Thymus (tissue), 14 donors: ENCODE data around the gene GIPC2. TPM values are rescaled to one million over a fixed set of nuclear protein-coding genes. Genes with fewer than 3 reads are reported as not detected.
A peak's percentile ranks its signal among the peaks of the same experiment; 100 is the strongest.
"Not testable (repeated sequence)": the region's sequence is repeated elsewhere in the genome, so short reads cannot be mapped to it uniquely, and the experiment has no call there.

ENCODE experiments used
- DNase-seq, 9 donors: peaks; one replicate each; pipeline ENCODE4 v3.0.0-alpha.2; 2013; ENCODE audit warnings: low spot score in 9 of 9, low read depth in 6 of 9, missing footprints in 1 of 9
- H3K27ac ChIP-seq, 2 donors: one replicate each; pipeline ENCODE4 v1.5.1; 2013; ENCODE audit warnings: control low read depth in 1 of 2, low read depth in 1 of 2, low read length in 1 of 2, mild to moderate bottlenecking in 1 of 2, moderate library complexity in 1 of 2
- H3K27me3 ChIP-seq, 2 donors: one replicate each; pipeline ENCODE4 v1.5.1; 2013; ENCODE audit warnings: low read length in 1 of 2; ENCODE audit not compliant: control insufficient read depth in 2 of 2, insufficient read depth in 1 of 2
- H3K36me3 ChIP-seq, 2 donors: one replicate each; pipeline ENCODE4 v1.5.1; 2013; ENCODE audit warnings: low read length in 1 of 2, mild to moderate bottlenecking in 1 of 2, moderate library complexity in 1 of 2; ENCODE audit not compliant: control insufficient read depth in 2 of 2, insufficient read depth in 2 of 2
- H3K4me1 ChIP-seq, 2 donors: one replicate each; pipeline ENCODE4 v1.5.1; 2013; ENCODE audit warnings: low read length in 2 of 2; ENCODE audit not compliant: control insufficient read depth in 2 of 2, insufficient read depth in 2 of 2
- H3K4me3 ChIP-seq, 2 donors: one replicate each; pipeline ENCODE4 v1.5.1; 2013; ENCODE audit warnings: low read length in 2 of 2, control low read depth in 1 of 2, mild to moderate bottlenecking in 1 of 2
- H3K9me3 ChIP-seq, 2 donors: one replicate each; pipeline ENCODE4 v1.5.1; 2013; ENCODE audit warnings: low read length in 1 of 2, mild to moderate bottlenecking in 1 of 2; ENCODE audit not compliant: control insufficient read depth in 2 of 2, insufficient read depth in 1 of 2
- WGBS: extraction: QIAGEN DNeasy Blood & Tissue Kit; methylation state at CpG from one replicate; pipeline ENCODE4 v1.1.7; 2013; 5-methylcytosine and 5-hydroxymethylcytosine counted together
- long read RNA-seq, 10 donors: transcript quantifications; one replicate each; lab custom pipeline, GENCODE V29; 2026
- polyA plus RNA-seq: library from polyadenylated mRNA; stranded (reverse); fragments of 200-250 nt; gene quantifications from one replicate; pipeline ENCODE4 v1.2.3, GENCODE V29; 2013
- total RNA-seq: library from RNA; stranded (reverse); fragments of 120-200 nt; gene quantifications from one replicate; pipeline ENCODE4 v1.2.4, GENCODE V29; 2013
- donor health status: healthy.

Gene GIPC2, protein sequence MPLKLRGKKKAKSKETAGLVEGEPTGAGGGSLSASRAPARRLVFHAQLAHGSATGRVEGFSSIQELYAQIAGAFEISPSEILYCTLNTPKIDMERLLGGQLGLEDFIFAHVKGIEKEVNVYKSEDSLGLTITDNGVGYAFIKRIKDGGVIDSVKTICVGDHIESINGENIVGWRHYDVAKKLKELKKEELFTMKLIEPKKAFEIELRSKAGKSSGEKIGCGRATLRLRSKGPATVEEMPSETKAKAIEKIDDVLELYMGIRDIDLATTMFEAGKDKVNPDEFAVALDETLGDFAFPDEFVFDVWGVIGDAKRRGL
- total RNA-seq (0.28 TPM), polyA plus RNA-seq (1.3 TPM)
- long read RNA-seq, donor 1 = 0 reads
- long read RNA-seq, donor 2 = 0 reads
- long read RNA-seq, donor 3 = 0 reads
- long read RNA-seq, donor 4 = 0 reads
- long read RNA-seq, donor 5 = 0 reads
- long read RNA-seq, donor 6 = 0 reads
- long read RNA-seq, donor 7 = 0 reads
- long read RNA-seq, donor 8 = 0 reads
- long read RNA-seq, donor 9 = 0 reads
- long read RNA-seq, donor 10 = 0 reads

DNA sequence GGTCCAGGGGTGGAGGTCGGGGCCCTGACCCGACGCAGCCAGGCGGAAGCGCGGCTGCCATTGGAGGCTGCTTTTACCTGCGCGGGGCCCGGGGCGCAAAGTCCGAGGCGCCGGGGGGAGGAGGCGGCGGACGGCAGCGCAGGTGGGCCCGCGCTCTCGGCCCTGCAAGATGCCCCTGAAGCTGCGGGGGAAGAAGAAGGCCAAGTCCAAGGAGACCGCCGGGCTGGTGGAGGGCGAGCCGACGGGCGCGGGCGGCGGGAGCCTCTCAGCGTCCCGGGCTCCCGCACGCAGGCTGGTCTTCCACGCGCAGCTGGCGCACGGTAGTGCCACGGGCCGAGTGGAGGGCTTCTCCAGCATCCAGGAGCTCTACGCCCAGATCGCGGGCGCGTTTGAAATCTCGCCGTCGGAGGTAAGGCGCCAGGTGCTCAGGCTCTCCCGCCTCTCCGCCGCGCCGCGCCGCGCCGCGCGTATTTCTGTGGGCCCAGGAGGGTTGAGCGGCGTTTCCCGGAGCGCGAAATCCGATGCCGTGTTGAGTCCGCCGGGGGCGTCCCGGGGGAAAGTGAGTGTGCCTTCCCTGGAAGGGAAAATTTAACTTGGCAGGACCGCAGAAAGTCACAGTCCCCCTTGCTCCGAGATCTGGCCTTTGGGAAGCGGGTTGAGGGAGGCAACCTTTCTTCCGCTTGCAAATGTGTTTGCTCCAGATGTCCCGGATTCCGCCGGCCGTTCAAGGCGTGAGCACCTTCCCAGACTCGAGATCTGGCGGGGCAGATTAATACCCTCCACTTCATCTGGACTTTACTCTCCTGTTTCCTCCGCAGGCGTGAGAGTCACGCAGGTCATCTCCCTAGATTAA is at the start of gene GIPC2:
Gene GIPC2, plus strand, starts transcription at position 41 of the 853 bp plus-strand sequence. Its CDS starts 129 bp downstream, at position 170.
- Histone ChIP-seq H3K27ac (no peak within 1 kb of the TSS), H3K9me3 (no peaks in the 10 kb centered on the region), H3K4me3 (peak within 1 kb of the TSS; percentile 17 to 51), H3K36me3 (no peaks in the 10 kb centered on the region), H3K27me3 (peaks cover 40 to 51% of the 10 kb centered on the region in 2 donors), H3K4me1 (peaks cover 10 to 11% of the 10 kb centered on the region in 2 donors)
- peak in 4 of 9 donors; percentile 12 to 46 (median 20) for DNase-seq
- 4% methylated on average over 85 of the region's 85 CpGs for WGBS

DNA sequence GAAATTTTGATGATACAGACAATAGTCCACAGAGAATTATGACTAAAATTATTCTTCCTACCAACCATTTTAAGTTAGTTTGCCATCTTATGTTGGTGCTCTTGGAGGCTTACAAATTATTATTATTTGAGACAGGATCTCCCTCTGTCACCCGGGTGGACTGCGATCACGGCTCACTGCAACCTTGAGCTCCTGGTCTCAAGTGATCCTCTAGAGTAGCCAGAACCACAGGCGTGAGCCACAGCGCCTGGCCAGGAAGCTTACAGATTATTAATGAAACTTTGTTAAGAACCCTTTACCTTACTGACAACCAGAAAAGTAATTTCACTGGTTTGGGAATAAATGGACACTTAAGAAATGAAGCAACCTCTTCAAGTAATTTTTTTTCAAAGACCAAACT is 49.0 kb upstream of the GIPC2 start:
- WGBS = 96% methylated on average over 5 of the region's 5 CpGs
- Histone ChIP-seq H3K36me3 (no peaks in the 10 kb centered on the region), H3K4me1 (no peaks in the 10 kb centered on the region), H3K27me3 (no peaks in the 10 kb centered on the region), H3K9me3 (no peaks in the 10 kb centered on the region), H3K4me3 (no peak overlapping the region), H3K27ac (no peak overlapping the region)
- DNase-seq = no peak

DNA sequence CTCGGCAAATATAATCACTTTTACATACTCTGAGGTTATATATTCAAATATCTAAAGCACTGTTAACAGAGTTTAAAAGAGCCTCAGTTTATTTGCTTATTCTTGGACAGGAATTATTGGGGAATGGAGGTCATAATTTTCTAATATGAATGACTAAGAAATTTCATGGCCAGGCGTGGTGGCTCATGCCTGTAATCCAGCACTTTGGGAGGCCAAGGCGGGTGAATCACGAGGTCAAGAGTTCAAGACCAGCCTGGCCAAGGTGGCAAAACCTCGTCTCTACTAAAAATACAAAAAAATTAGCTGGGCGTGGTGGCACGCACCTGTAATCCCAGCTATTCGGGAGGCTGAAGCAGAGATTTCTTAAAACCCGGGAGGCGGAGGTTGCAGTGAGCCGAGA is 45.2 kb upstream of the GIPC2 start:
- H3K9me3 ChIP-seq, H3K4me3 ChIP-seq, DNase-seq, H3K27me3 ChIP-seq, H3K27ac ChIP-seq, H3K36me3 ChIP-seq, H3K4me1 ChIP-seq: not testable (repeated sequence)
- WGBS = 98% methylated on average over 11 of the region's 11 CpGs

DNA sequence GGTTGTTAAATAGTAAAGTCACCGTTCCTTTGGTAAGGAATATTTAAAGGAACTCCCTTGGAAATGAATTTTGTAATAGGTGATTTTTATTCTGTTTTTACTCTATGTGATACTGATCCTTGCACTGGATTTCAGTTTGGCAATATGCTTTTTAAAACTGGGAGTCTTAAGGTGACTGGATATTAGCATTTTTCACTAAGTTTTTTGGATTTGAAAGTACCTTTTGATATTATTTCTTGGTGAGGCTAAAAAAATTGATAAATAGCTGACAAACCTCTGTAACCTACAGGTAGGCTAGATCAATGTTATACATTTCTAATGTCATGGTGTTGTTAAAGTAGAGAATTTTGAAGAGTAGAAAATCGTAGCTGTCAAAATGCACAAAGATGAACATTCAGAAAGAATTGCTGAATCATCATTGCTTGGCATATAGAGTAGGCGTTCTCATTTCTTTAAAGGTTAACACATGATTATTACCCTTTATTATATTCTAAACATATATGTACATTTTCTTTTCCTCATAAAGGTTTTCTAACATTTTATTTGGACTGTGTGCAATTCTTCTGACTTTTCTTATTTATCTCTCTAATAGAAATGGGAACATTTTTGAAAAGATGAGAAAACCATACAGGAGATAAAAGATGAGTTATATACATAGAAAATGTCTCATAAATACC is 42.6 kb upstream of the GIPC2 start:
- Histone ChIP-seq H3K9me3 (no peaks in the 10 kb centered on the region), H3K4me3 (no peak overlapping the region), H3K36me3 (no peaks in the 10 kb centered on the region), H3K27me3 (no peaks in the 10 kb centered on the region), H3K4me1 (no peaks in the 10 kb centered on the region), H3K27ac (peak overlapping the region in 1 of 2 donors; percentile 96)
- WGBS = 37% methylated on average over 3 of the region's 3 CpGs
- DNase-seq = peak in 1 of 9 donors; percentile 31

DNA sequence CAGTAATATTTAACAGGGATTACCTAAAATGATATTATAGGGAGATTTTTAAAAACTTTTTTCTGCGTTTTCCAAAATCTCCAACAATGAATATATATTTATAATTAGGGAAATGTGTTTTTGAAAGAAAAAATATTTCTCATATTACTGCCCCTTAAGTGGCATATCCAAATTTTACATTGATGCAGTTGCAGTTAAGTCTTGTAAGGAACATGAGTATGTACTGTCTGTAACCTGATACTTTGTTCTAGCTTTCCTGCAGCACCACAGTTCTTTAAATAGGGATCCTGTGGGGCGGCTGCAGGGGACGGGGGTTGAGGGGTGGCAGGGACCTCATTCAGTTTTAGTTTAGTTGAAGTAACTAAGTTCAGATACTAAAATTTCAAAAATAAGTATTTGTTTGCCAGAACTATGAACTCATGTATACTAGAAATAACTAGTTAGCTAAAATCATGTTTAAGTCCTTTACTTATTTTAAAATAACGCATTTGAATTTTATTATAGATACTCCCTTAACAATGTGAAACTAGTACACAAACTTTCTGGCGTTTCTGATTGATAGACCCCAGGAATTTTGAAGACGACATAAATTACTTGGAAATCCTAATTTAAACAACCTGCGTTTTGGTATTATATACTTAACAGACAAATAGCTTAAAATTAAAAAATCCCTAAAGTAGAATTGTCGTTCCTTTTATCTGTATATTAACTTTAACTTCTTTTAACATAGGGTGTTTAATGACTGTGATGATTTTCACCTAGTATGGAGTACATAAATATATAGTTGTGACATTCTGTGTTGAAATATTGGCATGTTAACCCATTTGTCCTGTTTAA is 41.7 kb upstream of the GIPC2 start:
- Histone ChIP-seq H3K27ac (peak overlapping the region; percentile 85 to 96), H3K27me3 (no peaks in the 10 kb centered on the region), H3K4me1 (no peaks in the 10 kb centered on the region), H3K4me3 (peak overlapping the region; percentile 57 to 61), H3K36me3 (no peaks in the 10 kb centered on the region), H3K9me3 (no peaks in the 10 kb centered on the region)
- DNase-seq = peak in 6 of 9 donors; percentile 28 to 72 (median 44)
- WGBS = 7% methylated on average over 8 of the region's 8 CpGs

DNA sequence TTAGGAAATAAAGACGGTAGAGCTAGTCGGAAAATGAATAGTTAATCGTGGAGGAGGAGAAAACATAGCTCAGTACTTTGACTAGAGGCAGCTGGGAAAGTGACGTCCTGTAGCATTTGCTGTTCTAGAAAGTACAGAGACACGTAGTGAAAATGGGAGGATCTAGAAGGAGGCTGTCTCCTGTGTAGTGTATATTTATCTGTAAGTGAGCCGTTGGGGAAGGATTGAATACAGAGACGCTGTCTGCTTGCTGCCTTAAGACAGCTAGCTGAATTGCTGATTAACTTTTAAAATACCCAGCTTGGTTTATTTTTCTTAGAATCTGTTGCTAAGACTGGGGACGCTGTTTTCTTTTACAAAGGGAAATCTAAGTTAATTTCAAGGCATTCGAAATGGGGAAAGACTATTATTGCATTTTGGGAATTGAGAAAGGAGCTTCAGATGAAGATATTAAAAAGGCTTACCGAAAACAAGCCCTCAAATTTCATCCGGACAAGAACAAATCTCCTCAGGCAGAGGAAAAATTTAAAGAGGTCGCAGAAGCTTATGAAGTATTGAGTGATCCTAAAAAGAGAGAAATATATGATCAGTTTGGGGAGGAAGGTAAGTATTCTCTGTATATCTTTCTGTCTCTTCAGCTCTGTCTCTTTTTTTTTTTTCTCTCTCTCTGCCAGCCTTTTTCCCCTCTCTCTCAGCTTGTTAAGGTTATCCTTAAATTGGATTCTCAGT is 40.9 kb upstream of the GIPC2 start, which contains the start of gene DNAJB4:
Gene DNAJB4, plus strand, starts transcription at position 221 of the 729 bp plus-strand sequence. Its CDS starts 172 bp downstream, at position 393.
- WGBS = under 1% methylated on average over 12 of the region's 12 CpGs
- Histone ChIP-seq H3K27ac (peak within 1 kb of the TSS; percentile 85 to 96), H3K4me1 (no peaks in the 10 kb centered on the region), H3K9me3 (no peaks in the 10 kb centered on the region), H3K36me3 (no peaks in the 10 kb centered on the region), H3K4me3 (peak within 1 kb of the TSS; percentile 57 to 61), H3K27me3 (no peaks in the 10 kb centered on the region)
- peak; percentile 80 to 99 (median 94) for DNase-seq

DNA sequence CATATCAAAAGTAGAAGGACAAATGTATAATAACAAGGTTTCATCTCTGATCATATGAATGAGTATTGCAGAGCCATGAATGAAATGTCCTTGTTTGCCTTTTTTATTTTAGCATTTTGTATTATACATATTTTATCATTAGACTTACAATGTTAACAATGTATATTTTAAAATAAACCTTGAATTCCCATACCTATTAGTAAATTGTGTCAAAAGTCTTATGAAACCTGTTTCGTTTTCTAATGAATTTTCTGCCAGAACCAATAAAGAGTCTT is 40.4 kb upstream of the GIPC2 start:
- Histone ChIP-seq H3K4me3 (peak overlapping the region; percentile 57 to 61), H3K27me3 (no peaks in the 10 kb centered on the region), H3K27ac (peak overlapping the region in 1 of 2 donors; percentile 96), H3K9me3 (no peaks in the 10 kb centered on the region), H3K36me3 (no peaks in the 10 kb centered on the region), H3K4me1 (no peaks in the 10 kb centered on the region)
- 1% methylated on average over 1 of the region's 1 CpG for WGBS
- DNase-seq = peak in 1 of 9 donors; percentile 22

DNA sequence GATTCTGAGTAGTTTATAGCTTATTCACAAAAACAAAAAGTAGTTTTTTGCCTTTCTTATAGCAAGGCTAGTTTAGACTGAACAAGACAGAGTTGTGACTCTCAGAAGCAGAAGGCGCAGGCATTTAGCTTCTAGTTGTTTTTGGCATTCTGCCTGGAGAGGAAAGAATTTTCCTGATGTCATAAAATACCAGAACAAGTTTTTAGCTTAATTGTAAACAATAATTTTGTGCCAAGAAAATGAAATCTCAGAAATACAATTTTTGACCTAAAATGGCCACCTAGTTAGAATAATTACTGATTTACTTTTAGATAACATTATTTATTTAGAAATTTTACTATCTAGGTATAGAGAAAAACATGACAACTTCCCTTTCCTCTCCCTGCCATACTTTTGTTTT is 40.0 kb upstream of the GIPC2 start:
- Histone ChIP-seq H3K27ac (peak overlapping the region in 1 of 2 donors; percentile 96), H3K9me3 (no peaks in the 10 kb centered on the region), H3K27me3 (no peaks in the 10 kb centered on the region), H3K4me3 (peak overlapping the region; percentile 44 to 61), H3K4me1 (no peaks in the 10 kb centered on the region), H3K36me3 (no peaks in the 10 kb centered on the region)
- peak in 6 of 9 donors; percentile 8 to 60 (median 32) for DNase-seq
- WGBS = 6% methylated on average over 1 of the region's 1 CpG
